Measurements from ENCODE around the gene SIGLEC9. TPM values are rescaled to one million over a fixed set of nuclear protein-coding genes. Genes with fewer than 3 reads are reported as not detected.

Gene SIGLEC9
- total and polyA plus RNA-seq, 10 of the 15 experiments (the other 5 are each of a cell fraction or from before 2014, with no cell fraction given) = 0.10 TPM; not detected in 9

DNA sequence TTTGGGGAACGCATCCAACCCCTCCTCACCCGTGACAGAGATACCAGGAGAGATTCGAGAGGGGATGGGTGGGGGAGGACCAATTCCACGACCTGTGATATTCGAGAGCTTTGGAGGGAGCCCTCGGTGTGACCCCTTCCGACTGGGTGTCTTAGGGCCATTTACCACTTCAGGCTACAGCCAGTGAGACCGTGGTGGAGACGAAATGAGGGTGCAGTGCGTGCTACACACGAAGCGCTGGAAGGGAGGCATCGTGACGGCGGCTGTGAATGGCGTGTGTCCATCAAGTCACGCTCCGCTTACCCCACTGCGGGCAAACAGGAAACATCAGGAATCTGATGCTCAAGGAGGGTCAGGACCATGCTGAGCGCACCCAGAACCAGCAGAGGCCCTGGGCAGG is 26.9 kb upstream of the SIGLEC9 start:
- in situ Hi-C loops (cut with MboI) = loop anchor here (10.0 kb wide), 1 partner anchor 163 kb away; no protein-coding TSS in a partner anchor
- H3K4me2 ChIP-seq (ENCODE audit: control insufficient read depth, insufficient read depth) = no peak overlapping the region
- H4K20me1 ChIP-seq (ENCODE audit: control insufficient read depth, insufficient read depth) = no peaks in the 10 kb centered on the region; the same call in 1 of the 2 replicates
- ATAC-seq (no peak), DNase-seq (ENCODE audit: low read depth, low spot score) (no peak), FAIRE-seq (no peak)
- H3K27ac ChIP-seq (ENCODE audit: control insufficient read depth, insufficient read depth) = no peak overlapping the region
- TF ChIP-seq, protein P1, sequence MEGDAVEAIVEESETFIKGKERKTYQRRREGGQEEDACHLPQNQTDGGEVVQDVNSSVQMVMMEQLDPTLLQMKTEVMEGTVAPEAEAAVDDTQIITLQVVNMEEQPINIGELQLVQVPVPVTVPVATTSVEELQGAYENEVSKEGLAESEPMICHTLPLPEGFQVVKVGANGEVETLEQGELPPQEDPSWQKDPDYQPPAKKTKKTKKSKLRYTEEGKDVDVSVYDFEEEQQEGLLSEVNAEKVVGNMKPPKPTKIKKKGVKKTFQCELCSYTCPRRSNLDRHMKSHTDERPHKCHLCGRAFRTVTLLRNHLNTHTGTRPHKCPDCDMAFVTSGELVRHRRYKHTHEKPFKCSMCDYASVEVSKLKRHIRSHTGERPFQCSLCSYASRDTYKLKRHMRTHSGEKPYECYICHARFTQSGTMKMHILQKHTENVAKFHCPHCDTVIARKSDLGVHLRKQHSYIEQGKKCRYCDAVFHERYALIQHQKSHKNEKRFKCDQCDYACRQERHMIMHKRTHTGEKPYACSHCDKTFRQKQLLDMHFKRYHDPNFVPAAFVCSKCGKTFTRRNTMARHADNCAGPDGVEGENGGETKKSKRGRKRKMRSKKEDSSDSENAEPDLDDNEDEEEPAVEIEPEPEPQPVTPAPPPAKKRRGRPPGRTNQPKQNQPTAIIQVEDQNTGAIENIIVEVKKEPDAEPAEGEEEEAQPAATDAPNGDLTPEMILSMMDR (IDR thresholded peaks at IDR 0.05 in 2 of 3, conservative IDR thresholded peaks at IDR 0.05 in 1 of 3; ENCODE audit: control insufficient read depth in 2 of 3, extremely low read depth in 1 of 3, insufficient read depth in 1 of 3, low read depth in 3 of 3, low read length in 3 of 3) = peak in 1 of 3 experiments; percentile 5; a peak in 1 of 6 replicates
- no peak for TF ChIP-seq ESRRA (IDR thresholded peaks at IDR 0.05; ENCODE audit: low read length)
- H3K79me2 ChIP-seq (ENCODE audit: control insufficient read depth, insufficient read depth, low read length) = no peaks in the 10 kb centered on the region
- peaks cover 2 to 6% of the 10 kb centered on the region in 2 experiments; a peak in 3 of 4 replicates for H3K36me3 ChIP-seq (ENCODE audit: control insufficient read depth in 2 of 2, insufficient read depth in 2 of 2, low read length in 1 of 2)
- H3K9ac ChIP-seq (ENCODE audit: control insufficient read depth, insufficient read depth, low read length) = no peak overlapping the region
- ChIA-PET CTCF (interaction anchor here (0.6 kb wide), 1 partner anchor 173 kb away, joined by 4 read pairs; no protein-coding TSS in a partner anchor), POLR2A (no interaction called here), RAD21 (ENCODE audit: unreplicated experiment) (no interaction called here), SMC1A (ENCODE audit: uncharacterized antibody, unreplicated experiment) (no interaction called here)
- 77% methylated on average over 20 of the region's 20 CpGs for WGBS (ENCODE audit: insufficient coverage, insufficient replicate concordance, low lambda C conversion rate, missing lambda C conversion rate)
- no peaks in the 10 kb centered on the region for H3K27me3 ChIP-seq (replicated peaks in 1 of 2; ENCODE audit: control insufficient read depth in 2 of 2, insufficient read depth in 2 of 2, low read length in 1 of 2)
- H3K4me1 ChIP-seq (ENCODE audit: control insufficient read depth, insufficient read depth, low read length) = no peaks in the 10 kb centered on the region; the same call in 1 of the 2 replicates
- H2AFZ ChIP-seq (ENCODE audit: control insufficient read depth, low read depth, low read length) = no peak overlapping the region
- BruUV-seq (replicated peaks) = no TSS peak
- intact Hi-C loops (cut with micrococcal nuclease; ENCODE audit: unreplicated experiment) = no loop called here
- H3K4me3 ChIP-seq = no peak overlapping the region
- no peaks in the 10 kb centered on the region for H3K9me3 ChIP-seq (replicated peaks; ENCODE audit: control insufficient read depth, insufficient read depth, low read length)

GRCh38 chr19:51098365-51099046 is 26.2 kb upstream of the SIGLEC9 start:
- H3K4me2 ChIP-seq (ENCODE audit: control insufficient read depth, insufficient read depth) = no peak overlapping the region
- no TSS peak for BruUV-seq (replicated peaks)
- no peak overlapping the region for H3K4me3 ChIP-seq
- no peaks in the 10 kb centered on the region; the same call in 1 of the 2 replicates for H4K20me1 ChIP-seq (ENCODE audit: control insufficient read depth, insufficient read depth)
- 96% methylated on average over 44 of the region's 78 CpGs for WGBS (ENCODE audit: insufficient coverage, insufficient replicate concordance, low lambda C conversion rate, missing lambda C conversion rate)
- no peaks in the 10 kb centered on the region for H3K9me3 ChIP-seq (replicated peaks; ENCODE audit: control insufficient read depth, insufficient read depth, low read length)
- H3K27ac ChIP-seq (ENCODE audit: control insufficient read depth, insufficient read depth) = no peak overlapping the region
- no peak overlapping the region for H3K9ac ChIP-seq (ENCODE audit: control insufficient read depth, insufficient read depth, low read length)
- FAIRE-seq = no peak
- intact Hi-C loops (cut with micrococcal nuclease; ENCODE audit: unreplicated experiment) = no loop called here
- in situ Hi-C loops (cut with MboI) = loop anchor here (10.0 kb wide), 1 partner anchor 164 kb away; no protein-coding TSS in a partner anchor
- H3K27me3 ChIP-seq (replicated peaks in 1 of 2; ENCODE audit: control insufficient read depth in 2 of 2, insufficient read depth in 2 of 2, low read length in 1 of 2) = no peaks in the 10 kb centered on the region
- POLR2A ChIA-PET = no interaction called here
- CTCF ChIA-PET = interaction anchor here (0.6 kb wide), 1 partner anchor 174 kb away, joined by 4 read pairs; no protein-coding TSS in a partner anchor
- SMC1A ChIA-PET (ENCODE audit: uncharacterized antibody, unreplicated experiment) = no interaction called here
- no peak for DNase-seq (ENCODE audit: low read depth, low spot score)
- H3K36me3 ChIP-seq (ENCODE audit: control insufficient read depth in 2 of 2, insufficient read depth in 2 of 2, low read length in 1 of 2) = peaks cover 6% of the 10 kb centered on the region in 2 experiments; a peak in 3 of 4 replicates
- no peaks in the 10 kb centered on the region; the same call in 1 of the 2 replicates for H3K4me1 ChIP-seq (ENCODE audit: control insufficient read depth, insufficient read depth, low read length)
- ATAC-seq = no peak
- H3K79me2 ChIP-seq (ENCODE audit: control insufficient read depth, insufficient read depth, low read length) = no peaks in the 10 kb centered on the region
- RAD21 ChIA-PET (ENCODE audit: unreplicated experiment) = no interaction called here
- no peak overlapping the region for H2AFZ ChIP-seq (ENCODE audit: control insufficient read depth, low read depth, low read length)
- TF ChIP-seq, protein P1 (IDR thresholded peaks at IDR 0.05 in 2 of 3, conservative IDR thresholded peaks at IDR 0.05 in 1 of 3; ENCODE audit: control insufficient read depth in 2 of 3, extremely low read depth in 1 of 3, insufficient read depth in 1 of 3, low read depth in 3 of 3, low read length in 3 of 3) = no peak
- TF ChIP-seq, protein P2, sequence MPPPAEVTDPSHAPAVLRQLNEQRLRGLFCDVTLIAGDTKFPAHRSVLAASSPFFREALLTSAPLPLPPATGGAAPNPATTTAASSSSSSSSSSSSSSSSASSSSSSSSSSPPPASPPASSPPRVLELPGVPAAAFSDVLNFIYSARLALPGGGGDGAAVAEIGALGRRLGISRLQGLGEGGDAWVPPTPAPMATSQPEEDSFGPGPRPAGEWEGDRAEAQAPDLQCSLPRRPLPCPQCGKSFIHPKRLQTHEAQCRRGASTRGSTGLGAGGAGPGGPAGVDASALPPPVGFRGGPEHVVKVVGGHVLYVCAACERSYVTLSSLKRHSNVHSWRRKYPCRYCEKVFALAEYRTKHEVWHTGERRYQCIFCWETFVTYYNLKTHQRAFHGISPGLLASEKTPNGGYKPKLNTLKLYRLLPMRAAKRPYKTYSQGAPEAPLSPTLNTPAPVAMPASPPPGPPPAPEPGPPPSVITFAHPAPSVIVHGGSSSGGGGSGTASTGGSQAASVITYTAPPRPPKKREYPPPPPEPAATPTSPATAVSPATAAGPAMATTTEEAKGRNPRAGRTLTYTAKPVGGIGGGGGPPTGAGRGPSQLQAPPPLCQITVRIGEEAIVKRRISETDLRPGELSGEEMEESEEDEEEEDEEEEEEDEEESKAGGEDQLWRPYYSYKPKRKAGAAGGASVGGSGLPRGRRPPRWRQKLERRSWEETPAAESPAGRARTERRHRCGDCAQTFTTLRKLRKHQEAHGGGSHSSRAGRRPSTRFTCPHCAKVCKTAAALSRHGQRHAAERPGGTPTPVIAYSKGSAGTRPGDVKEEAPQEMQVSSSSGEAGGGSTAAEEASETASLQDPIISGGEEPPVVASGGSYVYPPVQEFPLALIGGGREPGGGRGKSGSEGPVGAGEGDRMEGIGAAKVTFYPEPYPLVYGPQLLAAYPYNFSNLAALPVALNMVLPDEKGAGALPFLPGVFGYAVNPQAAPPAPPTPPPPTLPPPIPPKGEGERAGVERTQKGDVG (CRISPR knock-in tag; IDR thresholded peaks at IDR 0.05) = no peak
- no peak for TF ChIP-seq NFYB (IDR thresholded peaks at IDR 0.05; ENCODE audit: insufficient read depth, low read depth, low read length)
- no peak for TF ChIP-seq POLR2AphosphoS5 (IDR thresholded peaks at IDR 0.05; ENCODE audit: low read length)
